GM23338 (cell line): ENCODE measurements around the gene OLR1. TPM values are rescaled to one million over a fixed set of nuclear protein-coding genes. Genes with fewer than 3 reads are reported as not detected.

Experiments
- ATAC-seq: fragments of 200-7000 bp; cut with Tn5 transposase; 3 replicates; pipeline ENCODE4 v1.9.1; 2020
- DNase-seq: peaks from one replicate; pipeline ENCODE4 v3.0.0-alpha.2; 2015; ENCODE audit warnings: low spot score
- H2AFZ ChIP-seq: fragments of 200-600 bp; sonication (generic); 2 replicates; pipeline ENCODE4 v1.8.0; 2016; ENCODE audit warnings: antibody characterized with exemption, mild to moderate bottlenecking, moderate library complexity
- H3F3A ChIP-seq: fragments of 200-600 bp; sonication (generic); replicated peaks from 2 replicates; pipeline ENCODE4 v1.8.0; 2017; ENCODE audit warnings: antibody characterized with exemption, mixed run types, low read depth
- H3K27ac ChIP-seq: fragments of 200-600 bp; sonication (generic); 2 replicates; pipeline ENCODE4 v1.6.1; 2016; ENCODE audit warnings: low read depth
- H3K27me3 ChIP-seq: fragments of 200-600 bp; sonication (generic); 2 replicates; pipeline ENCODE4 v1.8.0; 2016; ENCODE audit warnings: mild to moderate bottlenecking, mixed run types, moderate library complexity; ENCODE audit not compliant: insufficient read depth
- H3K36me3 ChIP-seq: fragments of 200-600 bp; sonication (generic); 2 replicates; pipeline ENCODE4 v1.8.0; 2016; ENCODE audit warnings: mild to moderate bottlenecking; ENCODE audit not compliant: insufficient read depth
- H3K4me1 ChIP-seq: fragments of 200-600 bp; sonication (generic); 2 replicates; pipeline ENCODE4 v1.8.0; 2016; ENCODE audit warnings: mild to moderate bottlenecking, moderate library complexity; ENCODE audit not compliant: insufficient read depth
- H3K4me2 ChIP-seq: fragments of 200-600 bp; sonication (generic); 2 replicates; pipeline ENCODE4 v1.7.1; 2017; ENCODE audit warnings: mixed run types
- H3K4me3 ChIP-seq: fragments of 200-600 bp; sonication (generic); 2 replicates; pipeline ENCODE4 v1.6.1; 2016; ENCODE audit warnings: mixed run types
- H3K79me2 ChIP-seq: fragments of 200-600 bp; sonication (generic); replicated peaks from 2 replicates; pipeline ENCODE4 v1.8.0; 2017; ENCODE audit warnings: mild to moderate bottlenecking; ENCODE audit not compliant: insufficient read depth
- H3K9me2 ChIP-seq: fragments of 200-600 bp; sonication (generic); 2 replicates; pipeline ENCODE4 v1.8.0; 2017; ENCODE audit not compliant: insufficient read depth
- H4K20me1 ChIP-seq: fragments of 200-600 bp; sonication (generic); replicated peaks from 2 replicates; pipeline ENCODE4 v1.8.0; 2017; ENCODE audit warnings: mild to moderate bottlenecking; ENCODE audit not compliant: insufficient read depth
- H3K27ac Mint-ChIP-seq: 2 replicates; pipeline ENCODE4 v1.8.0; 2020; ENCODE audit warnings: inconsistent platforms, mild to moderate bottlenecking, moderate library complexity, mixed read lengths
- H3K27me3 Mint-ChIP-seq: 3 replicates; pipeline ENCODE4 v1.8.0; 2022; ENCODE audit warnings: low read depth, mild to moderate bottlenecking, moderate library complexity, mixed read lengths, inconsistent platforms; ENCODE audit not compliant: insufficient read depth, poor library complexity
- H3K36me3 Mint-ChIP-seq: 3 replicates; pipeline ENCODE4 v1.8.0; 2021; ENCODE audit warnings: low read depth, mild to moderate bottlenecking, inconsistent platforms, moderate library complexity, mixed read lengths
- H3K4me1 Mint-ChIP-seq: 3 replicates; pipeline ENCODE4 v1.8.0; 2020; ENCODE audit warnings: mild to moderate bottlenecking, inconsistent platforms, mixed read lengths
- H3K4me3 Mint-ChIP-seq: 3 replicates; pipeline ENCODE4 v1.8.0; 2021; ENCODE audit warnings: moderate library complexity, mild to moderate bottlenecking, inconsistent platforms, mixed read lengths
- H3K9me3 Mint-ChIP-seq: 3 replicates; pipeline ENCODE4 v1.8.0; 2020; ENCODE audit warnings: moderate library complexity, mild to moderate bottlenecking, inconsistent platforms, mixed read lengths
- CREB1 ChIP-seq: fragments of 250-450 bp; sonication (Bioruptor Pico); IDR thresholded peaks from 2 replicates; pipeline ENCODE4 v1.5.0; 2020; ENCODE audit warnings: low read depth, mild to moderate bottlenecking, moderate library complexity
- EZH2 ChIP-seq: fragments of 200-600 bp; sonication (generic); IDR thresholded peaks from one replicate; pipeline ENCODE4 v1.8.0; 2017; ENCODE audit warnings: antibody characterized with exemption, mild to moderate bottlenecking, low read depth; ENCODE audit not compliant: unreplicated experiment
- NANOG ChIP-seq: IDR thresholded peaks from 2 replicates; pipeline ENCODE4 v1.6.1; 2016; ENCODE audit warnings: antibody characterized with exemption, borderline replicate concordance
- POLR2AphosphoS5 ChIP-seq: IDR thresholded peaks from 2 replicates; pipeline ENCODE4 v1.6.1; 2016; ENCODE audit warnings: antibody characterized with exemption, low read depth
- STAT1 ChIP-seq: IDR thresholded peaks from one replicate; pipeline ENCODE4 v1.6.1; 2016; ENCODE audit warnings: antibody characterized with exemption; ENCODE audit not compliant: unreplicated experiment
- ZNF114 ChIP-seq: fragments of 250-450 bp; sonication (Bioruptor Pico); IDR thresholded peaks from 2 replicates; pipeline ENCODE4 v1.5.0; 2020; ENCODE audit warnings: mild to moderate bottlenecking, moderate library complexity
- polyA plus RNA-seq: library from polyadenylated mRNA; unstranded; fragments of >200 nt; fragmentation: Nextera tagmentation; extraction: Ambion mirVana; gene quantifications from 2 replicates; pipeline ENCODE4 v1.2.1, GENCODE V29; 2016
- total RNA-seq: library from RNA; depleted of rRNA; stranded (reverse); fragments of >200 nt; shearing (Covaris generic); gene quantifications from 2 replicates; pipeline ENCODE4 v1.2.3, GENCODE V29; 2014
- TF ChIP-seq, protein P1 (sequence below): IDR thresholded peaks from one replicate; pipeline ENCODE4 v1.6.1; 2018; ENCODE audit warnings: antibody characterized with exemption; ENCODE audit not compliant: unreplicated experiment
- TF ChIP-seq, protein P2 (sequence below): fragments of 250-450 bp; sonication (Bioruptor Pico); IDR thresholded peaks from 2 replicates; pipeline ENCODE4 v1.5.0; 2020; ENCODE audit warnings: mild to moderate bottlenecking, moderate library complexity
- TF ChIP-seq, protein P3 (sequence below): IDR thresholded peaks from 2 replicates; pipeline ENCODE4 v1.6.1; 2016; ENCODE audit warnings: antibody characterized with exemption

The OLR1 gene
- total and polyA plus RNA-seq, 2 experiments from 2014 or later, result not detected

DNA sequence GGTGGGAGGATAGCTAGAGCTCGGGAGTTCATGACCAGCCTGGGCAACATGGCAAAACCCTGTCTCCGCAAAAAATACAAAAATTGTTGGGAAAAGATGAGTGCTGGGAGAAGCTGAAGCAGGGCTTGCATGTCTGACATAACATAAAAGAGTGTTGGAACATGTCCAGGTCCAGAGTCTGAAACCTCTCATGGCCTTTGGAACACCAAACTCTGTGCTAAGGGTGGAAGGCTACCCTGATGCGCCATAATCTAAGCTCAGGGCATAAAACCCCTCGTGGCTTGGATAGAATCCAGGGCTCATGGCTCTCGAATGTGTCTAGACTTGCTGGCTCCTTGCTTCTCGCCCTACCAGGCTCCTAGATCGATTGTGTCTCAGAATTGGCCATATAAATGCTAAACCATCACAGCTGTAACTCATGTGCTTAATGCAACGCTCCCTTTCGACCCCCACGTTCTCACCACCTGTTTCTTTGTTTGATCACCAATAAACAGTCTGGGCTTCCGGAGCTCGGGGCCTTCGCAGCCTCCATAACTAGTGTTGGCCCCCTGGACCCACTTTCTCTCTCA is 35.2 kb downstream of the OLR1 start:
- Histone ChIP-seq H3K36me3 (no peaks in the 10 kb centered on the region), H4K20me1 (no peaks in the 10 kb centered on the region), H3F3A (no peaks in the 10 kb centered on the region), H3K9me2 (no peaks in the 10 kb centered on the region), H3K27me3 (no peaks in the 10 kb centered on the region), H3K4me3 (no peak overlapping the region), H2AFZ (no peak overlapping the region), H3K4me1 (peaks cover 25% of the 10 kb centered on the region), H3K79me2 (no peaks in the 10 kb centered on the region), H3K4me2 (no peak overlapping the region), H3K27ac (no peak overlapping the region)
- Mint-ChIP-seq H3K4me1 (peaks cover 24% of the 10 kb centered on the region), H3K36me3 (no peaks in the 10 kb centered on the region), H3K9me3 (no peaks in the 10 kb centered on the region; the same call in 2 of the 3 replicates), H3K4me3 (no peak overlapping the region), H3K27me3 (peaks cover 2% of the 10 kb centered on the region), H3K27ac (no peak overlapping the region)
- ATAC-seq (no peak), DNase-seq (no peak)
- TF ChIP-seq POLR2AphosphoS5, result no peak
- TF ChIP-seq NANOG, result no peak
- TF ChIP-seq CREB1 (CRISPR knock-in tag), result no peak
- no peak for TF ChIP-seq STAT1

DNA sequence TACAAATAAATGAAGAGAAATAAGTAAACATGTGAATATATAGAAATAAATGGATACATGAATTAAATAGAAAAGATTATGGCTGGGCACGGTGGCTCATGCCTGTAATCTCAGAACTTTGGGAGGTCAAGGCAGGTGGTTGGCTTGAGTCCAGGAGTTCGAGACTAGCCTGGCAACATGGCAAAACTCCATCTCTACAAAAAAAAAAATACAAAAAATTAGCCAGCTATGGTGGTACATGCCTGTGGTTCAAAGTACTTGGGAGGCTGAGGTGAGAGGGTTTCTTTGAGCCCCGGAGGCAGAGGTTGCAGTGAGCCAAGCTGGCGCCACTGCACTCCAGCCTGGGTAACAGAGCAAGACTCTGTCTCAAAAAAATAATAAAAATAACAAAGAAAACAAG is 36.8 kb downstream of the OLR1 start:
- Histone ChIP-seq H3K4me2 (no peak overlapping the region), H4K20me1 (no peaks in the 10 kb centered on the region), H3K9me2 (no peaks in the 10 kb centered on the region), H2AFZ (no peak overlapping the region), H3K36me3 (no peaks in the 10 kb centered on the region), H3K27me3 (no peaks in the 10 kb centered on the region), H3K4me1 (peaks cover 41% of the 10 kb centered on the region), H3K79me2 (no peaks in the 10 kb centered on the region), H3K27ac (no peak overlapping the region), H3F3A (no peaks in the 10 kb centered on the region), H3K4me3 (no peak overlapping the region)
- H3K27me3 Mint-ChIP-seq, result peaks cover 2% of the 10 kb centered on the region
- no peaks in the 10 kb centered on the region for H3K36me3 Mint-ChIP-seq
- peaks cover 31% of the 10 kb centered on the region for H3K4me1 Mint-ChIP-seq
- TF ChIP-seq, protein P1, sequence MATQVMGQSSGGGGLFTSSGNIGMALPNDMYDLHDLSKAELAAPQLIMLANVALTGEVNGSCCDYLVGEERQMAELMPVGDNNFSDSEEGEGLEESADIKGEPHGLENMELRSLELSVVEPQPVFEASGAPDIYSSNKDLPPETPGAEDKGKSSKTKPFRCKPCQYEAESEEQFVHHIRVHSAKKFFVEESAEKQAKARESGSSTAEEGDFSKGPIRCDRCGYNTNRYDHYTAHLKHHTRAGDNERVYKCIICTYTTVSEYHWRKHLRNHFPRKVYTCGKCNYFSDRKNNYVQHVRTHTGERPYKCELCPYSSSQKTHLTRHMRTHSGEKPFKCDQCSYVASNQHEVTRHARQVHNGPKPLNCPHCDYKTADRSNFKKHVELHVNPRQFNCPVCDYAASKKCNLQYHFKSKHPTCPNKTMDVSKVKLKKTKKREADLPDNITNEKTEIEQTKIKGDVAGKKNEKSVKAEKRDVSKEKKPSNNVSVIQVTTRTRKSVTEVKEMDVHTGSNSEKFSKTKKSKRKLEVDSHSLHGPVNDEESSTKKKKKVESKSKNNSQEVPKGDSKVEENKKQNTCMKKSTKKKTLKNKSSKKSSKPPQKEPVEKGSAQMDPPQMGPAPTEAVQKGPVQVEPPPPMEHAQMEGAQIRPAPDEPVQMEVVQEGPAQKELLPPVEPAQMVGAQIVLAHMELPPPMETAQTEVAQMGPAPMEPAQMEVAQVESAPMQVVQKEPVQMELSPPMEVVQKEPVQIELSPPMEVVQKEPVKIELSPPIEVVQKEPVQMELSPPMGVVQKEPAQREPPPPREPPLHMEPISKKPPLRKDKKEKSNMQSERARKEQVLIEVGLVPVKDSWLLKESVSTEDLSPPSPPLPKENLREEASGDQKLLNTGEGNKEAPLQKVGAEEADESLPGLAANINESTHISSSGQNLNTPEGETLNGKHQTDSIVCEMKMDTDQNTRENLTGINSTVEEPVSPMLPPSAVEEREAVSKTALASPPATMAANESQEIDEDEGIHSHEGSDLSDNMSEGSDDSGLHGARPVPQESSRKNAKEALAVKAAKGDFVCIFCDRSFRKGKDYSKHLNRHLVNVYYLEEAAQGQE, result no peak
- TF ChIP-seq EZH2, result no peak
- no peak for TF ChIP-seq CREB1 (CRISPR knock-in tag)
- no peak for TF ChIP-seq STAT1
- TF ChIP-seq POLR2AphosphoS5, result no peak
- TF ChIP-seq, protein P2, sequence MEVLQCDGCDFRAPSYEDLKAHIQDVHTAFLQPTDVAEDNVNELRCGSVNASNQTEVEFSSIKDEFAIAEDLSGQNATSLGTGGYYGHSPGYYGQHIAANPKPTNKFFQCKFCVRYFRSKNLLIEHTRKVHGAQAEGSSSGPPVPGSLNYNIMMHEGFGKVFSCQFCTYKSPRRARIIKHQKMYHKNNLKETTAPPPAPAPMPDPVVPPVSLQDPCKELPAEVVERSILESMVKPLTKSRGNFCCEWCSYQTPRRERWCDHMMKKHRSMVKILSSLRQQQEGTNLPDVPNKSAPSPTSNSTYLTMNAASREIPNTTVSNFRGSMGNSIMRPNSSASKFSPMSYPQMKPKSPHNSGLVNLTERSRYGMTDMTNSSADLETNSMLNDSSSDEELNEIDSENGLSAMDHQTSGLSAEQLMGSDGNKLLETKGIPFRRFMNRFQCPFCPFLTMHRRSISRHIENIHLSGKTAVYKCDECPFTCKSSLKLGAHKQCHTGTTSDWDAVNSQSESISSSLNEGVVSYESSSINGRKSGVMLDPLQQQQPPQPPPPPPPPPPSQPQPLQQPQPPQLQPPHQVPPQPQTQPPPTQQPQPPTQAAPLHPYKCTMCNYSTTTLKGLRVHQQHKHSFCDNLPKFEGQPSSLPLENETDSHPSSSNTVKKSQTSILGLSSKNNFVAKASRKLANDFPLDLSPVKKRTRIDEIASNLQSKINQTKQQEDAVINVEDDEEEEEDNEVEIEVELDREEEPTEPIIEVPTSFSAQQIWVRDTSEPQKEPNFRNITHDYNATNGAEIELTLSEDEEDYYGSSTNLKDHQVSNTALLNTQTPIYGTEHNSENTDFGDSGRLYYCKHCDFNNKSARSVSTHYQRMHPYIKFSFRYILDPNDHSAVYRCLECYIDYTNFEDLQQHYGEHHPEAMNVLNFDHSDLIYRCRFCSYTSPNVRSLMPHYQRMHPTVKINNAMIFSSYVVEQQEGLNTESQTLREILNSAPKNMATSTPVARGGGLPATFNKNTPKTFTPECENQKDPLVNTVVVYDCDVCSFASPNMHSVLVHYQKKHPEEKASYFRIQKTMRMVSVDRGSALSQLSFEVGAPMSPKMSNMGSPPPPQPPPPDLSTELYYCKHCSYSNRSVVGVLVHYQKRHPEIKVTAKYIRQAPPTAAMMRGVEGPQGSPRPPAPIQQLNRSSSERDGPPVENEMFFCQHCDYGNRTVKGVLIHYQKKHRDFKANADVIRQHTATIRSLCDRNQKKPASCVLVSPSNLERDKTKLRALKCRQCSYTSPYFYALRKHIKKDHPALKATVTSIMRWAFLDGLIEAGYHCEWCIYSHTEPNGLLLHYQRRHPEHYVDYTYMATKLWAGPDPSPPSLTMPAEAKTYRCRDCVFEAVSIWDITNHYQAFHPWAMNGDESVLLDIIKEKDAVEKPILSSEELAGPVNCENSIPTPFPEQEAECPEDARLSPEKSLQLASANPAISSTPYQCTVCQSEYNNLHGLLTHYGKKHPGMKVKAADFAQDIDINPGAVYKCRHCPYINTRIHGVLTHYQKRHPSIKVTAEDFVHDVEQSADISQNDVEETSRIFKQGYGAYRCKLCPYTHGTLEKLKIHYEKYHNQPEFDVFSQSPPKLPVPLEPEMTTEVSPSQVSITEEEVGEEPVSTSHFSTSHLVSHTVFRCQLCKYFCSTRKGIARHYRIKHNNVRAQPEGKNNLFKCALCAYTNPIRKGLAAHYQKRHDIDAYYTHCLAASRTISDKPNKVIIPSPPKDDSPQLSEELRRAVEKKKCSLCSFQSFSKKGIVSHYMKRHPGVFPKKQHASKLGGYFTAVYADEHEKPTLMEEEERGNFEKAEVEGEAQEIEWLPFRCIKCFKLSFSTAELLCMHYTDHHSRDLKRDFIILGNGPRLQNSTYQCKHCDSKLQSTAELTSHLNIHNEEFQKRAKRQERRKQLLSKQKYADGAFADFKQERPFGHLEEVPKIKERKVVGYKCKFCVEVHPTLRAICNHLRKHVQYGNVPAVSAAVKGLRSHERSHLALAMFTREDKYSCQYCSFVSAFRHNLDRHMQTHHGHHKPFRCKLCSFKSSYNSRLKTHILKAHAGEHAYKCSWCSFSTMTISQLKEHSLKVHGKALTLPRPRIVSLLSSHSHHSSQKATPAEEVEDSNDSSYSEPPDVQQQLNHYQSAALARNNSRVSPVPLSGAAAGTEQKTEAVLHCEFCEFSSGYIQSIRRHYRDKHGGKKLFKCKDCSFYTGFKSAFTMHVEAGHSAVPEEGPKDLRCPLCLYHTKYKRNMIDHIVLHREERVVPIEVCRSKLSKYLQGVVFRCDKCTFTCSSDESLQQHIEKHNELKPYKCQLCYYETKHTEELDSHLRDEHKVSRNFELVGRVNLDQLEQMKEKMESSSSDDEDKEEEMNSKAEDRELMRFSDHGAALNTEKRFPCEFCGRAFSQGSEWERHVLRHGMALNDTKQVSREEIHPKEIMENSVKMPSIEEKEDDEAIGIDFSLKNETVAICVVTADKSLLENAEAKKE (CRISPR knock-in tag), result no peak
- TF ChIP-seq, protein P3, sequence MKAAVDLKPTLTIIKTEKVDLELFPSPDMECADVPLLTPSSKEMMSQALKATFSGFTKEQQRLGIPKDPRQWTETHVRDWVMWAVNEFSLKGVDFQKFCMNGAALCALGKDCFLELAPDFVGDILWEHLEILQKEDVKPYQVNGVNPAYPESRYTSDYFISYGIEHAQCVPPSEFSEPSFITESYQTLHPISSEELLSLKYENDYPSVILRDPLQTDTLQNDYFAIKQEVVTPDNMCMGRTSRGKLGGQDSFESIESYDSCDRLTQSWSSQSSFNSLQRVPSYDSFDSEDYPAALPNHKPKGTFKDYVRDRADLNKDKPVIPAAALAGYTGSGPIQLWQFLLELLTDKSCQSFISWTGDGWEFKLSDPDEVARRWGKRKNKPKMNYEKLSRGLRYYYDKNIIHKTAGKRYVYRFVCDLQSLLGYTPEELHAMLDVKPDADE, result no peak
- no peak for TF ChIP-seq ZNF114 (CRISPR knock-in tag)
- no peak for DNase-seq
- no peaks in the 10 kb centered on the region; the same call in 2 of the 3 replicates for H3K9me3 Mint-ChIP-seq
- H3K27ac Mint-ChIP-seq, result no peak overlapping the region
- ATAC-seq, result no peak
- no peak overlapping the region for H3K4me3 Mint-ChIP-seq
